GM12878 (cell line): Measurements from ENCODE around the gene SGIP1.

Source experiments
- ASH2L ChIP-seq: fragments of 300-600, 200-600 bp; sonication (generic); IDR thresholded peaks from 2 replicates; pipeline ENCODE4 v1.6.1; 2017; ENCODE audit warnings: low read depth, mild to moderate bottlenecking, borderline replicate concordance
- BACH1 ChIP-seq: fragments of 450-650 bp; IDR thresholded peaks from 2 replicates; pipeline ENCODE4 v1.6.1; 2017; ENCODE audit warnings: mild to moderate bottlenecking, borderline replicate concordance
- CBFB ChIP-seq: IDR thresholded peaks from 2 replicates; pipeline ENCODE4 v1.6.1; 2016; ENCODE audit warnings: antibody characterized with exemption, low read depth
- CTCF ChIP-seq, 3 experiments: IDR thresholded peaks in 2 of 3; conservative IDR thresholded peaks in 1 of 3; 2 replicates each; pipeline ENCODE4 v1.5.1; 2011; ENCODE audit warnings: low read depth in 3 of 3, low read length in 3 of 3, mild to moderate bottlenecking in 3 of 3, control low read depth in 2 of 3, moderate library complexity in 2 of 3, inconsistent platforms in 1 of 3, mixed read lengths in 1 of 3; ENCODE audit not compliant: control insufficient read depth in 2 of 3, insufficient read depth in 1 of 3; ENCODE audit errors: extremely low read depth in 1 of 3
- ELK1 ChIP-seq: IDR thresholded peaks from 2 replicates; pipeline ENCODE4 v1.6.1; 2012; ENCODE audit warnings: low read depth, low read length, improper control_type of control experiment
- IKZF2 ChIP-seq, 2 experiments: fragments of 450-650 bp; IDR thresholded peaks; 2 replicates each; pipeline ENCODE4 v1.6.1; 2017; ENCODE audit warnings: mild to moderate bottlenecking in 2 of 2, moderate library complexity in 2 of 2
- JUND ChIP-seq: IDR thresholded peaks from 2 replicates; pipeline ENCODE4 v1.6.1; 2012; ENCODE audit warnings: low read depth, mild to moderate bottlenecking, low read length, improper control_type of control experiment, moderate library complexity
- MYC ChIP-seq: IDR thresholded peaks from 2 replicates; pipeline ENCODE4 v1.6.1; 2011; ENCODE audit warnings: mild to moderate bottlenecking, low read length, moderate library complexity, inconsistent platforms; ENCODE audit not compliant: insufficient read depth, insufficient replicate concordance, insufficient read length, severe bottlenecking
- NFIC ChIP-seq: IDR thresholded peaks from 2 replicates; pipeline ENCODE4 v1.6.1; 2012; ENCODE audit warnings: low read depth, mild to moderate bottlenecking, inconsistent platforms, low read length, moderate library complexity
- NR2C2 ChIP-seq: IDR thresholded peaks from 2 replicates; pipeline ENCODE4 v1.6.1; 2011; ENCODE audit warnings: borderline replicate concordance, low read depth; ENCODE audit not compliant: control insufficient read depth, insufficient read length
- POLR2A ChIP-seq: IDR thresholded peaks from 2 replicates; pipeline ENCODE4 v1.6.1; 2011; ENCODE audit warnings: low read depth, mild to moderate bottlenecking, low read length
- POLR2AphosphoS5 ChIP-seq: IDR thresholded peaks from 2 replicates; pipeline ENCODE4 v1.6.1; 2011; ENCODE audit warnings: mild to moderate bottlenecking, low read length, inconsistent platforms
- SUZ12 ChIP-seq: fragments of 200-600 bp; sonication (generic); IDR thresholded peaks from one replicate; pipeline ENCODE4 v1.6.1; 2018; ENCODE audit warnings: antibody characterized with exemption, mild to moderate bottlenecking; ENCODE audit not compliant: unreplicated experiment
- YY1 ChIP-seq: IDR thresholded peaks from 2 replicates; pipeline ENCODE4 v1.6.1; 2011; ENCODE audit warnings: low read depth, mild to moderate bottlenecking, low read length

- TF ChIP-seq POLR2AphosphoS5 (no peak), NR2C2 (no peak), SUZ12 (no peak), CTCF (IDR thresholded peaks at IDR 0.05 in 2 of 3, conservative IDR thresholded peaks at IDR 0.05 in 1 of 3; ENCODE audit: control insufficient read depth in 2 of 3, extremely low read depth in 1 of 3, insufficient read depth in 1 of 3, low read depth in 3 of 3, low read length in 3 of 3) (no peak), BACH1 (no peak), MYC (no peak), JUND (no peak), NFIC (no peak), ELK1 (no peak), YY1 (no peak), POLR2A (no peak), ASH2L (no peak), IKZF2 (IDR thresholded peaks at IDR 0.05) (no peak), CBFB (no peak)
Measured at GRCh38 chr1:66490816-66491215, 43.1 kb upstream of the SGIP1 start.
